ENCODE results near the gene ANO1.

The ANO1 gene

GRCh38 chr11:70092959-70093715 lies 15.0 kb downstream of the ANO1 start:
- no peak for TF ChIP-seq CTCF (IDR thresholded peaks at IDR 0.05; ENCODE audit: control insufficient read depth, extremely low read depth, insufficient read depth)
- no peak for DNase-seq (ENCODE audit: low read depth)
- H3K4me3 ChIP-seq (ENCODE audit: low read depth, low read length), result no peak overlapping the region

- H3K4me3 ChIP-seq (ENCODE audit: low read depth, low read length), result no peak overlapping the region
- TF ChIP-seq CTCF (IDR thresholded peaks at IDR 0.05; ENCODE audit: control insufficient read depth, extremely low read depth, insufficient read depth), result no peak
- DNase-seq (ENCODE audit: low read depth), result no peak
Observed at GRCh38 chr11:70095541-70096252, 17.6 kb downstream of the ANO1 start.

DNA sequence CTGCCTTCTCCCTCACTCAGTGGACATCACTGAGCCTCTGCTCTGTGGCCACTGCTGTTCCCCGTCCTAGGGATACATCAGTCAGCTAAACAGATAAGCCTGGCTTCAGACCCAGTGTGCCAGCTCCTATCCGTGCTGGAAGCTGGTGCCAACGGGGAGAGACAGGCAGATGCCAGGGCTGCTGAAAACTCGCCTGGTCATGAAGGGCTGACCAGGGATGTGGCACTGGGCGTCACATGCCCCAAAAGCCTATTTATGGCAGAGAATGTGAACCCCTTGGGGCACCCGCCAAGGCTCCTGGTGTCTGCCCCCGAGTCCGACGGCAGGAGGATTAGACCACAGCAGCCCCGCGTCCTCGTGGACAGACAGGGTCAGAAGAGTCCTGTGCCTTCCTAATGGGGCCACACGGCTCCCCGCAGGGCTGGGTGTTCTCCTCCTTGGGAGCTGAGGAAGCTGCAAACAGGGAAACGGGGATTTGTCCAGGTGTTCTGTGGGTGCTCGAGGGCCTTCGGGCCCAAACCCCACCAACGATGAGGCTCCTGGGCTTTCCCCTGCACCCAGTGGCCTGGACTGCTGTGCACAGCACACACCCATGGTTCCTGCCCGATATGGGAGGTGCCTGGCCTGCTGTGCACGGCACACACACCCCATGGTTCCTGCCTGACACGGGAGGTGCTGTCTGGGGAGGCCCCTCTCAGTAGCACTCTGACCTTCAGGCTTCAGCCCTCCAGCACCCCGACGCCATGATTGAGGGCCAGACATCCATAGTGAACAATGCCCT lies 19.9 kb downstream of the ANO1 start:
- no peak for TF ChIP-seq CTCF (IDR thresholded peaks at IDR 0.05; ENCODE audit: control insufficient read depth, extremely low read depth, insufficient read depth)
- H3K4me3 ChIP-seq (ENCODE audit: low read depth, low read length), result no peak overlapping the region
- no peak for DNase-seq (ENCODE audit: low read depth)

- H3K4me3 ChIP-seq (ENCODE audit: low read depth, low read length), result no peak overlapping the region
- TF ChIP-seq CTCF (IDR thresholded peaks at IDR 0.05; ENCODE audit: control insufficient read depth, extremely low read depth, insufficient read depth), result no peak
- no peak for DNase-seq (ENCODE audit: low read depth)
Observed at GRCh38 chr11:70098936-70099335, 20.8 kb downstream of the ANO1 start.

DNA sequence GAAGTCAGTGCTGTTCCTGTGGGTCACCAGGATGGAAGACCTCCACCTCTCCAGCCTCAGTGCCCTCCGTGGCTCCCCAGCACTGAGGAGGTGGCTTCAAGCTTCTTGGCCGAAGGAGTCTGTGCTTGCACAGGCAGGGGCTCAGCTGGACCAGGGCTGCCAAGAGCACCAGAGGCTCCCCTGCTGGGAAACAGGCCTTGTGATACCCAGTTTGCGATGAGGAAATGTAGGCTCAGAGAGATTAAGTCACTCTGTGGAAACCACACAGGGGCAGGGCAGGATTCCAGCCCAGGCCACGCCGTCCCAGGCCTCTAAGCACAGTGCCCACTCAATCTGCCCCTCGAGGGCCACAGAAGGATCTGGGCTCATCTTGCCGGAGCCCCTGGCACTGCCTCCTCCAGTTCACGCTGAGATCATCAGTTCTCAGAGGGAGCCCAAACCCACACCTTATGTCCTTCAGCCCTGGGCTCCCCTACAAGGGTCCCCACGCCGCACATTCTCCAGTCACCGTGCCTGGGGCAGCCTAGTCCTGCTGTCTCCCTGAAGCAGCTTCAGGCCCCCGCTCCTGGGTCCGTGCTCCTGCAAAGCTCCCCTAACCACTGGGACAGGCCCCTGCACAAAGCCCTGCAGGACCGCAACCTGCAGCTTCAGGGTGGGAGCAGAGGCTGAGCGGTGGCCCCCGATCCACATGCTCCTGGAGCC lies 21.6 kb downstream of the ANO1 start:
- no peak for DNase-seq (ENCODE audit: low read depth)
- no peak overlapping the region for H3K4me3 ChIP-seq (ENCODE audit: low read depth, low read length)

More for the DNA sequence above, 21.6 kb downstream of the ANO1 start:
- TF ChIP-seq CTCF (IDR thresholded peaks at IDR 0.05; ENCODE audit: control insufficient read depth, extremely low read depth, insufficient read depth), result no peak

Measured in LNCaP clone FGC (cell line).